Cortex of kidney (tissue), 1 donor: ENCODE data around the gene ZCRB1.

Experiments used
- DNase-seq: peaks from one replicate; lab custom pipeline; 2025; lab: John Stamatoyannopoulos, UW

ZCRB1 gene

DNA sequence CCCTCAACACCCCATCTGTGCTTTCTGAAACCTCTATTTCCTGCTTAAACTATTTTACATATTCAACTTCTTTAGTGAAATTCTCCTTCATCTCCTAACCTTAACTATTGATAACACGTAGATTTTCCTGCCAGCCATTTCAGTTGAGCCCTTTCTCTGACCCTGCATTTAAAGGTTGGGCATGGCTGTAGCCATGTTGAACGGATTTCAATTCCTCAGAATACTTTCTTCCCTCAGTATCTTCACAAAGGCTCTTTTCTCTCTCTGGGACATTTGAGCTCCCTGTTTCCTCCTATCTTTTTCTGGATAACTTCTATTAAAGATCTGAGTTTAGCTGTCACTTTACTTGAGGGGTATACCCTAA lies 1.3 kb upstream of the ZCRB1 start:
- DNase-seq = no peak

DNA sequence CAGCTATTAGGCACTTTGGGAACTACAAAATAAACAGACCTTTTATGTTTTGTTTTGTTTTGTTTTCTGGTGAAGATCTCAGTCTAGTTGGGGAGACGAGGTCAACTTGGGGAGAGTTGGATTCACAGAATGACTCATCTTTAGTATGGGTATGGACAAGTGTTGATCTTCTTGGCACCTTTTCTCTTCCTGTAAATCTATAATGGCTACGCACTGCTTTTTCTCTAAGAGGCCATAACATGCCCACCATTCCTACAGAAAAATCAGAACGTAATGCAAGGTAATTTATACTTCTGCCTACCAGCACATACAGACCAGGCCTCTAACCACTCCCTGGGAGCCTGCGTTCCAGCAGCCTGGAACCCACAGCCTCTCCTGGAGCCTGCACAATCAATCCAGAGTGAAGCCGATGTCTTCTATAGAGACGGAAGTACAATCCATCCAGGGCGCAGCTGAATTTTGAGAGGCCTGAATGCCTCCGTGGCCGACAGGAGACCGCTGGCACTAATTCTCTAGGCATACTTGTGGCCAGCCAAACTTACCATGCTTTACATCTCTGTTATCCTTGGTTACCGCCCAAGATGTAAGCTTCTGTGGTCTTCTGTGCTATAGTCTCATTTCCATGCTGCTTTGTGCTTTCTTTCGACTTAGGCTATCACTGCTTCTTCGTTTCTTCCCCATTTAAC lies 790 bp upstream of the ZCRB1 start:
- no peak for DNase-seq

DNA sequence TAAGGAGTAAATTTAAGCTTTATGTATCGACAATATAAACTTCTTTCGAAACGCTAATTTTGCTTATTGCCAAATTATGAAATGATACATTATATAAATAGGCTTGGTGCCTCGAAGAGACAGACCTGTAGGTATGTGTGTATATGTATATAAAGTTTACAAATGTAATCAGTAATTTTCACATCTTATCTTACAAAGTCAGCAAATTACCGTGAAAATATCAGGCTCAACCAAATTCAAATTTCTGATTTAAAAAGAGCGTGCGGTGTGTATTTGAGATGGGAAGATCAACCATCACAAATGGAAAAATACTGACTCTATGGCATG lies 605 bp downstream of the ZCRB1 start:
- DNase-seq = no peak

DNA sequence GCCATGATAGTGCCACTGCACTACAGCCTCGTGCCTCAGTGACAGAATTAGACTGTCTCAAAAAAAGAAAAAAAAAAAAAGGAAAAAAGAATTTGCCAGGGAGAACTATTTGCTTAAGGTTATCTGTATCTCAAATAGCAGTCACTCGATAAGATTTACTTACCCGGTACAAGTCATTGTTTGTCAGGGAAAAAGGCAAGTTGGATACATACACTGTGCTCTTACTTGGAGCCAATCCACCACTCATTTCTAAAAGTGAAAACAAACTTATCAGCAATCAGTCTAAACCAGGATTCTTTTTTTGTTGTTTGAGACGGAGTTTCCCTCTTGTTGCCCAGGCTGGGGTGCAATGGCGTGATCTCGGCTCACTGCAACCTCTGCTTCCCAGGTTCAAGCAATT lies 2.0 kb downstream of the ZCRB1 start:
- no peak for DNase-seq

DNA sequence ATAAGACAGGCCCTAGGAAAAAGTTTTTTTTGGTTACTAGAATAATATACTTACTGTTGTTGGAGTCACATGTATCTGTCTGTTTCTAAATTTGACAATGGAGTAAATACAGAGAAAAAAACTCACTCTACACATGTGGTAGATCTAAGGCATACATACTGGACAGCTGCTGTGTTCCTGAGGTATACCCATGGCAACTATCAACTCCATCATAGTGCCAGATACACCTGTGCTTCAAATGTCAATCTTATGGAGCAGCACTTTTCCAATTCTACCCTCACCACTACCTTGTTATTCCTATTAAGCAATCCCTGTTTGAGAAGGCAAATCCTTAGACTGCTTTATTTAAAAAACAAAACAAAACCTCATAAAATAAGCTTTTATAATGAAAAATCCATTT lies 3.3 kb downstream of the ZCRB1 start:
- no peak for DNase-seq

DNA sequence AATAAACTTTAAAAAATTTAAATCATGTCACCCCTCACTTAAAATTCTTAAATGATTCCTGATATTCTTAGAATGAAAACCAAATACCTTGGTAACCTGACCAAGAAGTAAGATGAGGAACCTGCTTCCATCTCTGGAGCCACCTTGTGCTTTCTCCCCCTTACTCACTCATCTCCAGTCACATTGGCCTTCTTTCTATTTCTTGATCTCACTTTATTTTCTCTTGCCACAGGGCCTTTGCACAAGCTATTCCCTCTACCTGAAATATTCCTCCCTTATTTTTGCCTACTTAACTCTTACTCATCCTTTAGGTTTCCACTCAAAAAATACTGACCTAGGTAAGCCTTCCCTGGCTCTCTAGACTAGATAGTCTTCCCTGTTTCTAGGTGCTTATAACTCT lies 5.1 kb downstream of the ZCRB1 start:
- no peak for DNase-seq

DNA sequence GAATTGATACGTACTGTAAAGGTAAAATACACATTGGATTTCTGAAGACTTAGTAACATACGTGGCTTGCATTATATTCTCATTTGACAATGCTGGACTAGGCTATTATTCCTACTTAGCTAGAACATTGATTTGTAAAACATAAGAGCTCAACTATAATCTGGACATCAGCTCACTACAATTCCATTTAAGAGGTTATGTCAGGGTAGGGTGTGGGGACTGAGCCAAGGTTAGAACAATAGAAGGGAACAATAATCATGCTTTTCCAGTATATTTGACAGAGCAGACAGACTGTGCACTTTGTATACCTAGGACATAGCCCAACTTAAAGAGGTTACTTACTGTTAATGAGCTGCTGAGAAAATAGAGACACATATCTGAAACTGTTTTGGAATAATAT lies 10.8 kb downstream of the ZCRB1 start:
- no peak for DNase-seq

DNA sequence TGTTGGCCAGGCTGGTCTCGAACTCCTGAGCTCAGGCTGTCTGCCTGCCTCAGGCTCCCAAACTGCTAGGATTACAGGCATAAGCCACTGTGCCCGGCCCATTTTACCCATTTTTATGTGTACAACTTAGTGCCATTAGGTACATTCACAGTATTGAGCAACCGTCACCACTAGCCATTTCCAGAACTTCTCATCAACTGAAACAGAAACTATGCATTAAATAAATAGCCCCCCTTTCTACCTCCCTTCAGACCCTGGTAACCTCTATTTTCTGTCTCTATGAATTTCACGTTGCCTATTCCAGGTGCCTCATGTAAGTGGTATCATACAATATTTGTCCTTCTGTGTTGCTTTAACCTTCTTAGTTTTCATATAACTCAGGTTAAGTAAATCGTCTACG lies 15.9 kb downstream of the ZCRB1 start:
- no peak for DNase-seq

DNA sequence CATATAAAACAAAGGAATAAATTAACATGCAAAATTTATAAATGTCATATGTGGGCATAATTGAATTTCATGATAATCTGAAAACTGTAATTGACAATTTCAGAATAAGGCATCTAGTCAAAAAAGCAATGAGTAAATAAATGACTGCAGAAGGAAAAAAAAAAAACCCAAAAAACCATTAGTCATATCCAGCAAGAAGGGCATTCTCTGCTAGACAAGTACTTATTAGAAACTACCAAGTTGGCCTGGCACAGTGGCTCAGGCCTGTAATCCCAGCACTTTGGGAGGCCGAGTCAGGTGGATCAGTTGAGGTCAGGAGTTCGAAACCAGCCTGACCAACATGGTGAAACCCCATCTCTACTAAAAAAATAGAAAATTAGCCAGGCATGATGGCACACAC lies 17.5 kb downstream of the ZCRB1 start:
- no peak for DNase-seq

DNA sequence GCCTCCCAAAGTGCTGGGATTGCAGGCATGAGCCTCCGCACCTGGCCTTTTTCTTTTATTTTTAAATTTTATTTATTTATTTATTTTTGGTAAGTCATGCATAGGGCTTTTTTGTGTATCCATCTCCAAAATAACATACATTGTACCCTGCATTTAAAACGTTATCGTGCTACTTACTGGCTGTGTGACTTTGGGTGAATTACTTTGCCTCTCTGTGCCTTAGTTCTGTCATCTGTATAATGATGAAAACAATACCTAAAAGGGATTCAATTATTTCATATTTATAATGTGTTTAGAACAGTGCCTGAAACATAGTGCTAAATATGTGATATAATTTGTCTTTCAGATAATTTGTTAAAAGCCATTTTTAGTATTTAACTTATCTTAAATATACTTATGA lies 19.6 kb downstream of the ZCRB1 start:
- no peak for DNase-seq

DNA sequence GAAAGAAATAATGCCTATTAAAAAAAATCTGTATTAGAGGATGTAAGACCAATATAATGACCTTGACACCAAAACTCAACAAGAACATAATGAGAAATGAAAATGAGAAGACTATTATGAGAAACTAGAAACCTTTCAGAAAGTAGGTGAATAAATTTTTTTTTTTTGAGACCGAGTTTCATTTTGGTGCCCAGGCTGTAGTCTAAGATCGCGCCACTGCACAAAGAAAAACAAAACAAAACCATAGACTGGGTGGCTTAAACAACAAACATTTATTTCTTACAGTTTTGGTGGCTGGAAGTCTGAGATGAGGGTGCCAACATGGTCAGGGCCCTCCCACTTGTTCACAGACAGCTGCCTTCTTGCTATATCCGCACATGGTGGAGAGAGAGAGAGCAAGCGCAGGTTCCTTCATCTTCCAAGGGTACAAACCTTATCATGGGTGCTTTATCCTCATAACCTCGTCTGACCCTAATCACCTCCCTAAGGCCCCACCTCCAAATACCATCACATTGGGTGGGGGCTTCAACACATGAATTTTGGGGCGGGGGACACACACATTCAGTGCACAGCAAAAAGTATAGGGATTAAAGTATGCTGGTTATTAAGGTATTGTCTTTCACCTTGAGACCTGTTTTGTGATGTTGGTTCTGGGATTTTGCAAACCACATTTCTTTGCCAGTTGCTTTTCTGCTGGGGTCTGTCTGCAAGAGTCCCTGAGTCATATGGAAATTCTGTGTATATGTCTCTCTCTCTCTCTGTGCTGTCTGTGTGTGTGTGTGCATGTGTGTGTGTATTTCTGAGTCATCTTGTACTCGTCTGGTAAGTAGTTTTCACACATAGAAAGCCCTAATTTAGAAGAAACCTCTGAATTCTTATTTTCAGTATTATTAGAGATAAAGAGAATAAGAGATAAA lies 26.2 kb downstream of the ZCRB1 start:
- no peak for DNase-seq

DNA sequence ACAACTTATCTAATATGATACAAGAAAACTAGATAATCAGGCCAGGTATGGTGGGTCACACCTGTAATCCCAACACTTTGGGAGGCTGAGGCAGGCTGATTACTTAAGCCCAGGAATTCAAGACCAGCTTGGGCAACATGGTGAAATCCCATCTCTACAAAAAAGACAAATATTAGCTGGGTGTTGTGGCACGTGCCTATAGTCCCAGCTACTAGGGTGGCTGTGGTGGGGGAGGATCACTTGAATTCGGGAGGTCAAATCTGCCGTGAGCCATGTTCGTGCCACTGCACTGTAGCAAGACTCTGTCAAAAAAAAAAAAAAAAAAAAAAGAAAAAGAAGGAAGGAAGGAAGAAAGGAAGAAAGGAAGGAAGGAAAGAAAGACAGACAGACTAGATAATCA lies 27.0 kb downstream of the ZCRB1 start:
- no peak for DNase-seq

DNA sequence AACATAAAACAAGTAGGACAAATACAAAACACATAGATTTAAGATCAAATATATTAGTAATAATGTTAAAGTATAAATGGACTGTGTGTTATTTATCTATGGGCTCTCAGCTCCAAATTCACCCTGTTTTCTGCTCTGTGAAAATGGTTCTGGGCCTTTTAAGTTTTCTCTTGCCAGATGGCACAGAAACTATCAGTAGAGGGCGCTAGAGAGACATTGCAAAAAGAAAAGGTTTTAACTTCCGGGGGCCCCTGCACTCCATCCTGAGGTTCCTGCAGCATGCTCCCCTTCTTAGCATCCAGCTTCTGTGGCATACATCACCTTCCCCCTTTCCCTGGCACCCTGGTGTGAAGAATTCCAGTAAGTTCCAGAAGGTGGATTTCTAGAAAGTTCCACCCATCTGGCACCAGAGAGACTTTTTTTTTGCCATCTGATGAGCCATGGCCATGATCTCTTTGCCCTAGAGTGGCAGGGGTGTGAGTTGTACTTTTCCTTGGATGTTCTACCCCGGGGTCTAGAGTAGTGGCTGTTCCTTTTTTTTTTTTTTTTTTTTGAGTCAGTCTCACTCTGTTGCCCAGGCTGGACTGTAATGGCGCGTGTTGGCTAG lies 29.3 kb downstream of the ZCRB1 start:
- DNase-seq = no peak

DNA sequence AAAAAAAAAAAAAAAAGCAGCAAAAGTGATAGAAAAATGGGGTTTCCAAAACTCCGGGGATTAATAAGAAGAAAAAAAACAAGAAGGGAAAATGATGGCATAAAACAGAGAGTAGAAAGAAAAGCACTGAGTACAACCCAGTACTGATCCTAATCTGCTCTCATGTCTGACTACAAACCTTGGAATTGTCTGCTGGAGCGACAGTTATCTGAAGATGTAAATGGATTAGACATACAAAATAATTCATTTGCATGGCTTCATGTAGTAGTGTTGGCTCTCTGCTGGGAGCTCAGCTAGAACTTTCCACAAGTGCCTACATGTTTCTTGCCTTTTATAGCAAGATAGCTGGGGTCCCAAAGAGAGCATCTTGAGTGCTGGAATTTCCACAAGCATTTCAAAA lies 34.2 kb downstream of the ZCRB1 start:
- DNase-seq = no peak

DNA sequence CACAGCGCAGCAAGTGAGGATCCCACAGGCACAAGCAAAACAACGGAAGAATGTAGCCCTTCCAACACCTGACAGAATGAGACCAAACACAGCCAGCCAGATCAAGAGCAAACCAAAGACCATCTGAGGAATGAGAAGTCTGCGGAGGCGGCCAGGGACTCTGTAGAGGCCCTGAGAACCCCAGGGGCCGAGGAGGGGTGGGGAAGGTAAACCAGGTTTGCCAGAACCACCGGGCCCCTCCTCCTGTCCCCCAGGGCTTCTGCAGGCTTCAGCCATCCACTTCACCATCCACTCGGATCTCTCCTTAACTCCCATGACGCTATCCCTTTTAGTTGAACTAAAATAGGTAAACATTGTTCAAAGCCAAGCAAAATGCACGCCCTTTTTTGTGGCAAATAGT lies 37.4 kb downstream of the ZCRB1 start:
- DNase-seq = no peak

DNA sequence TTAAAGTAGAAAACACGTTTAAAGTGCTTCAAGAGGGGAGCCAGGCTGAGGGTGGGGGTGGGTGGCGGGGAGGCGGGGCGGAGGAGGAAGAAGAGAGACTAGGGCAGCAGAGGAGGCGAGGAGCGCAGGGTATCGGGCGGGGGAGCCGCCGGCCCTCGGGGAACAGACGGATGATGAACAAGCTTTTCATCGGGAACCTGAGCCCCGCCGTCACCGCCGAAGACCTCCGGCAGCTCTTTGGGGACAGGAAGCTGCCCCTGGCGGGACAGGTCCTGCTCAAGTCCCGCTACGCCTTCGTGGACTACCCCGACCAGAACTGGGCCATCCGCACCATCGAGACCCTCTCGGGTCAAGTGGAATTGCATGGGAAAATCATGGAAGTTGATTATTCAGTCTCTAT lies 39.2 kb downstream of the ZCRB1 start:
- DNase-seq = no peak

DNA sequence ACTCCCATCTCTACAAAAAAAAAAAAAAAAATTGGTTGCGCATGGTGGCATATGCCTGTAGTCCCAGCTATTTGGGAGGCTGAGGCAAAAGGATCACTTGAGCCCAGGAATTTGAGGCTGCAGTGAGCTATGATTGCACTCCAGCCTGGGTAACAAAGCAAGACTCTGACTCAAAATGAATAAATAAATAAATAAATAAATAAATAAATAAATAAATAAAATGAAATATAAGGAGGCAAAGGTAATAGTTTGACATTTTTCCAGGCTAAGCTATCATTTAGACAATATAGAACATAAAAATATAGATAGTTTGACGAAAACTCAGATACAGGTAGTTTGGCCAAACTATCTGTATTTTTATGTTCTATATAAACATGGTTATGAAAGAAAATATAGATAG lies 40.5 kb downstream of the ZCRB1 start:
- no peak for DNase-seq

DNA sequence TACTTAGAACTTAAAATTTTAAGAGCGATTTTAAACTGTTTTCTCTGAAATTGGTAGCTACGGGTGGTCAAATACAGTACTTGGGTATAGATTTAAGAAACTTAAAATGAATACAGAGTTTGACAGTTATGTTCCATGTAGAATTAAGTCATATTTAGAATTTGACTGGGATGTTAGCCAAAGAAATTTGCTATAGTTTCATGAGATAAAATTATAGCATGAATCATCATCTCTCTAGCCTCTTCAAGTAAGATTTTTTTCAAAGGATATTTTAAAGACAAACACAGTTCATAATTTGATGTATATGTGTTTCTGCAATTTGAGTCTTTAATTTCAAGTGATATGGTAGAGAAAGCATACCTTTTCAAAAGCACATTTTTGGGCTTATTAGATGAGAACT lies 41.0 kb downstream of the ZCRB1 start:
- no peak for DNase-seq

DNA sequence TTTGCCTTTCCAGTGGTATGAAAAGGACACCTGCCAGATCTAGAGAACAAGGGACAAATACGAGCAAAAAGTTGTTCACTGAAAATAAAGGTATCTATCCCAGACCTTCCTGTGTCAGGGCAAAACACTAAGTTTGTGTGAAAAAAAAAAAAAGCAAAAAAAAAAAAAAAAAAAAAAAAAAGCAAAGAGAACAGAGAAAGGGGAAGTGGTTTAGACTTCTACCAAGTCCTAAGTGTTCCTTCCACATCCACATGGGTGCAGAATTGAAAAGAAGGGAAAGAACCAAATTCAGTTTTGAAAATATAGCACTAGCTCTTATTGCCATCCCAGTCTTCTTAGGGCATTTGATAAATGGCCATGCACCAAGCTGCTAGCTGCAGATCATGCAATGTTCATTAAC lies 41.7 kb downstream of the ZCRB1 start:
- DNase-seq = no peak

DNA sequence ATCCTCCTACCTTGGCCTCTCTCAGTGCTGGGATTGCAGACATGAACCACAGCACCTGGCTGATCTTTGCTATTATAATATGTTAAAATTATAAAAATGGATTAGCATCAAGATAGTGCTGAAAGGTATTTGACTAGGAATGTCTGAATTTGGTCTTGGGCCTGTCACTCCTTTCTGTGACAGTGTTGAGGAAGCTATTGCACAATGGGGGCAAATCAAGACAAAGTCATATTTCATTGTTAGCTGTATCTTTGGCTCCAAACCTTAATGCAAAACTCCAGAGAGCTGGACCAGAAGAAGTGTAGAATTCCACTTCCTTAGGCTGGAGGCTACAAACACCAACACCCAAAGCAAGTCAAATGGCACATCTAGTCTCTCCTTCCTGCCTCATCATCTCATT lies 42.2 kb downstream of the ZCRB1 start:
- DNase-seq = no peak

DNA sequence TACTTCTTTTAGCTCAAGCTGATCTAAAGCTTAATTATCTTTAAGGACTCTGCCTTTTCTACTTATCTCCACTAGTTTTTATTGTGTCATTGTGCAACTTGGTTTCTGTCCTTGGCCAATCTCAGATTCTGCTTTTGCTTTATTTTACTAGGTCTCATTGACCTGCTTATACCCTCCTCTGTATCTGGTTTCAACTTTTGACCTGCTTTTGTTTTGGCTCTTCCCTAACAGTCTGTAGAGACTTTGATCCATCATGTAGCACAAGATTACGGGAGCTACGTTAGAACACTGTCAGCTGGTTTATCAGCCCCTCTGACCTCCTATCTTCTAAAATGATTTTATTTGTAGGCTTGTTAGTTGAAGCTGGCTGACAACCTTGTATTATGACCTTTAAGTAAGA lies 43.6 kb downstream of the ZCRB1 start:
- DNase-seq = no peak

DNA sequence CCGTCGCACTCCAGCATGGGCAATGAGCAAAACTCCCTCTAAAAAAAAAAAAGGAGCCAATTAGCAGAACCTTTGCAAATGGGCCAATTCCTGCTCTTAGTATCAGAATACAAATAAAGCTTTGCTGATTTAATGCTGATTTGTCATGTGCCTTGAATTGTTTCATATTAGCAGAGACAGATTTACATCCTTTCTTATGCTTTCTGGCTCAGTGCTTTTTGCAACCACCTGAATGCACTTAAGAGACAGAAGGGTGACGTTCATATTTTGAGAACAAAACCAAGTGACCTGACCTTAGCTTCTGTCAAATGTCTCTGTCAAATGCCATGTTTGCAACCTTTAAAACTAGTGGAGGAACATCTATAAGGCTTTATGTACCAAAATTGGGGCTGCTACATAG lies 44.0 kb downstream of the ZCRB1 start:
- no peak for DNase-seq

DNA sequence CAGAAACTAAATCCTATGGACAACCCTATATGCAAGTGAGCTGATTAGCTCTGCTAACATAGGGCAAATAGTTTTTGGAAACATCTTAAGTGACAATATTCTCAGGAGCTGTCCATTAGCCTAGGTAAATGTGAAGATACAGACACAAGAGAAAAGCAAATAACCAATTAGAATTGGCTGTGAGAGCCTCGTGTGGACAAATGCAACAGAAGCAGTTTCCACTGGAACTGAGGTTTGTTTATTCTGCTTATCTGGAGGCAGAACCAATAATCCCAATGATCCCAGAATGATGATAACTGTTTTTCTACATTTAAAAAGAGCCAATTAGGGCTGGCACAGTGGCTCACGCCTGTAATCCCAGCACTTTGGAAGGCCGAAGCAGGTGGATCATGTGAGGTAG lies 44.6 kb downstream of the ZCRB1 start:
- no peak for DNase-seq

DNA sequence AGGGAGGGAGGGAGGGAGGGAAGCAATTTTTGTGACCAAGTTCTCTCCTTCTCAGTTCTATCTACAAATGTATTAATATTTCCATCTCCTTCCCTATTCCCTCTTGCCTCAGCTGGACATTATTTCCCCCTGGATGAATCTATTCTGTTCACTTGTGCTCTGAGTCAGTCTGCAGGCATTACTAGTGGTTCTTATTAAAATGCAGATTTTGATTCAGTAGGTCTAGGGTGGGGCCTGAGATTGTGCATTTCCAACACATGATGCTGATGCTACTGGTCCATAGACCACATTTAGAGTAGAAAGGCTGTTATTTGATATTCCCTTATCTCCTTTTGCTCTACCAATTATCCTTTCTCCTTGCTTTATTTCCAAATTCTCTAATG lies 47.8 kb downstream of the ZCRB1 start:
- no peak for DNase-seq
